Measurements from ENCODE around the gene RPL11. TPM values are rescaled to one million over a fixed set of nuclear protein-coding genes. Genes with fewer than 3 reads are reported as not detected.

Gene RPL11
- total and polyA plus RNA-seq, 2 of the 4 experiments (the other 2 are of a cell fraction): 452 to 1,692 TPM

- in situ Hi-C loops (cut with MboI; ENCODE audit: low sequenced_read_pairs): no loop called here
- peaks cover 22% of the 10 kb centered on the region for H3K9me1 ChIP-seq (ENCODE audit: insufficient read depth, low read length)
Measured at GRCh38 chr1:23698466-23698865, 6.9 kb downstream of the RPL11 start.

More at GRCh38 chr1:23698466-23698865, 6.9 kb downstream of the RPL11 start:
- H2BK20ac ChIP-seq (ENCODE audit: low read depth, low read length): no peak overlapping the region
- no peak overlapping the region for H3K18ac ChIP-seq (ENCODE audit: low read depth, low read length)
- H4K8ac ChIP-seq (ENCODE audit: low read depth in 2 of 2, low read length in 2 of 2): no peak overlapping the region
- no peak overlapping the region for H2BK120ac ChIP-seq (ENCODE audit: low read depth, low read length)
- peaks cover 97% of the 10 kb centered on the region for H4K20me1 ChIP-seq (ENCODE audit: insufficient read depth, low read length)
- WGBS, 2 experiments (ENCODE audit: extremely low coverage in 2 of 2, insufficient read length in 1 of 2): 80% methylated on average over 1 of the region's 5 CpGs; no CpG with 5 or more reads in 1 of the 2 experiments
- no peak overlapping the region for H2BK15ac ChIP-seq (ENCODE audit: low read depth, low read length)
- dilution Hi-C loops (cut with HindIII; ENCODE audit: low sequenced_read_pairs, unreplicated experiment): no loop called here
- no peak overlapping the region for H3K9ac ChIP-seq (ENCODE audit: low read depth, low read length)
- no peaks in the 10 kb centered on the region for H3K27me3 ChIP-seq (ENCODE audit: control insufficient read depth, insufficient read depth, low read length)
- H2AFZ ChIP-seq (replicated peaks; ENCODE audit: low read length, poor library complexity): no peak overlapping the region
- TF ChIP-seq CHD1 (IDR thresholded peaks at IDR 0.05; ENCODE audit: low read depth, low read length) (no peak), BHLHE40 (IDR thresholded peaks at IDR 0.05; ENCODE audit: low read depth, low read length) (no peak), RFX5 (IDR thresholded peaks at IDR 0.05; ENCODE audit: low read depth, low read length) (no peak), NFE2L2 (IDR thresholded peaks at IDR 0.05; ENCODE audit: low read depth, low read length) (no peak), MAFK (IDR thresholded peaks at IDR 0.05; ENCODE audit: low read depth, low read length) (no peak), CEBPB (IDR thresholded peaks at IDR 0.05; ENCODE audit: low read depth, low read length) (no peak)
- peaks cover 7% of the 10 kb centered on the region; the same call in 1 of the 2 replicates for H3K4me1 ChIP-seq (ENCODE audit: control insufficient read depth, insufficient read depth, low read length)
- no peak for DNase-seq
- H2AK9ac ChIP-seq (replicated peaks; ENCODE audit: low read depth, low read length, poor library complexity): no peak overlapping the region
- H3K9me3 ChIP-seq (ENCODE audit: control insufficient read depth, insufficient read depth, low read length): no peaks in the 10 kb centered on the region
- no peak overlapping the region for H4K91ac ChIP-seq (ENCODE audit: insufficient read depth, low read depth, low read length)
- no TSS peak for BruUV-seq (replicated peaks)
- no peak overlapping the region for H3K4me3 ChIP-seq (ENCODE audit: insufficient read depth, low read depth, low read length)
- H3K27ac ChIP-seq (ENCODE audit: insufficient read depth, low read length): no peak overlapping the region
- peaks cover 64% of the 10 kb centered on the region for H3K36me3 ChIP-seq (ENCODE audit: control insufficient read depth, insufficient read depth, low read length)
- CTCF ChIA-PET: no interaction called here
- no peak overlapping the region for H3K14ac ChIP-seq (replicated peaks; ENCODE audit: low read depth, low read length)
- intact Hi-C loops (cut with micrococcal nuclease): no loop called here
- no peak for ATAC-seq (ENCODE audit: low read depth)
- no peak overlapping the region for H2AK5ac ChIP-seq (ENCODE audit: low read depth, low read length)
- H4K5ac ChIP-seq (ENCODE audit: low read depth, low read length): no peak overlapping the region
- H3K4ac ChIP-seq (ENCODE audit: low read depth, low read length): no peak overlapping the region
- no peak overlapping the region for H3K56ac ChIP-seq (ENCODE audit: extremely low read depth, insufficient read depth, low read length)
- H3K23ac ChIP-seq (ENCODE audit: low read depth, low read length): no peak overlapping the region
- POLR2A ChIA-PET (ENCODE audit: unreplicated experiment): no interaction called here
- no peak overlapping the region for H3K4me2 ChIP-seq (ENCODE audit: low read depth, low read length)
- H2BK5ac ChIP-seq (ENCODE audit: low read depth, low read length, poor library complexity, severe bottlenecking): no peak overlapping the region
- H3K79me1 ChIP-seq (ENCODE audit: low read depth in 1 of 2, low read length in 2 of 2): peaks cover 31 to 87% of the 10 kb centered on the region in 2 experiments
